KMS-11 (cell line): ENCODE results near the gene SLIRP.
"Not testable (repeated sequence)": the region's sequence is repeated elsewhere in the genome, so short reads cannot be mapped to it uniquely, and the experiment has no call there.

Source experiments
- H2AFZ ChIP-seq: fragments of 200-600 bp; sonication (generic); 2 replicates; pipeline ENCODE4 v1.6.1; 2016; ENCODE audit warnings: antibody characterized with exemption, mixed run types, low read depth
- H3K27ac ChIP-seq: fragments of 200-600 bp; sonication (generic); 2 replicates; pipeline ENCODE4 v1.6.1; 2016; ENCODE audit warnings: mild to moderate bottlenecking, mixed run types
- H3K27me3 ChIP-seq: fragments of 200-600 bp; sonication (generic); 2 replicates; pipeline ENCODE4 v1.6.1; 2017; ENCODE audit warnings: mild to moderate bottlenecking, low read depth, mixed run types, moderate library complexity; ENCODE audit not compliant: insufficient read depth
- H3K36me3 ChIP-seq: fragments of 200-600 bp; sonication (generic); 2 replicates; pipeline ENCODE4 v1.6.1; 2017; ENCODE audit warnings: mild to moderate bottlenecking, mixed run types; ENCODE audit not compliant: insufficient read depth
- H3K4me1 ChIP-seq: fragments of 200-600 bp; sonication (generic); 2 replicates; pipeline ENCODE4 v1.6.1; 2016; ENCODE audit warnings: mild to moderate bottlenecking, low read depth, mixed run types; ENCODE audit not compliant: poor library complexity, severe bottlenecking
- H3K4me2 ChIP-seq: fragments of 200-600 bp; sonication (generic); 2 replicates; pipeline ENCODE4 v1.7.0; 2016; ENCODE audit warnings: mild to moderate bottlenecking, mixed run types
- H3K4me3 ChIP-seq: fragments of 200-600 bp; sonication (generic); IDR thresholded peaks from 2 replicates; pipeline ENCODE4 v1.6.1; 2017; ENCODE audit warnings: low read depth, low read length, mixed read lengths; ENCODE audit not compliant: insufficient read depth
- H3K79me2 ChIP-seq: fragments of 200-600 bp; sonication (generic); 2 replicates; pipeline ENCODE4 v1.6.1; 2016; ENCODE audit warnings: low read depth, mixed run types; ENCODE audit not compliant: insufficient read depth
- H3K9ac ChIP-seq: fragments of 200-600 bp; sonication (generic); 2 replicates; pipeline ENCODE4 v1.6.1; 2016; ENCODE audit warnings: mild to moderate bottlenecking, mixed run types
- H4K20me1 ChIP-seq: fragments of 200-600 bp; sonication (generic); 2 replicates; pipeline ENCODE4 v1.6.1; 2016; ENCODE audit warnings: mild to moderate bottlenecking, mixed run types; ENCODE audit not compliant: insufficient read depth
- TF ChIP-seq, protein P1 (sequence below): fragments of 200-600 bp; sonication (generic); conservative IDR thresholded peaks from 2 replicates; pipeline ENCODE4 v1.6.1; 2017; ENCODE audit warnings: low read depth, mild to moderate bottlenecking, antibody characterized with exemption, low read length, moderate library complexity, mixed read lengths

The SLIRP gene

DNA sequence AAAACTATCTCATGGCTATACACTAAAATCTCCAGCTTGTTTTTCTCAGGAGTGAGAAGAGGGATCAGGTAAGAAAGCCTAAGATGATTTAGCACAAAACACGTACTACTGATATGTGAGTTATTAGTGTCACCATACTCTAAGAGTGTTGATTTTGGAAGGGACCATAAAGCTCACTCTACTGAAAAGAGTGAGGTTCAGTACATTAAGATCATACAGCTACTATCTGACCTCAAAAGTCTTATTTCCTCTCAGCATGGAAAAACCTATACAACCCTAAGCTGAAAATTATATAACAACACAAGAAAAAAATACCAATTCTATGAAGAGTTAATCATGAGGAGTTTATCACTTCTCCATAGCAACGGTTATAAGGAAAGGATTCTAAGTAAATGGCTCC, 33.5 kb downstream of the SLIRP start:
- H3K4me1 ChIP-seq: no peaks in the 10 kb centered on the region
- H4K20me1 ChIP-seq: no peaks in the 10 kb centered on the region
- no peak overlapping the region for H3K9ac ChIP-seq
- no peak overlapping the region for H3K4me3 ChIP-seq
- H3K27ac ChIP-seq: no peak overlapping the region
- TF ChIP-seq, protein P1, sequence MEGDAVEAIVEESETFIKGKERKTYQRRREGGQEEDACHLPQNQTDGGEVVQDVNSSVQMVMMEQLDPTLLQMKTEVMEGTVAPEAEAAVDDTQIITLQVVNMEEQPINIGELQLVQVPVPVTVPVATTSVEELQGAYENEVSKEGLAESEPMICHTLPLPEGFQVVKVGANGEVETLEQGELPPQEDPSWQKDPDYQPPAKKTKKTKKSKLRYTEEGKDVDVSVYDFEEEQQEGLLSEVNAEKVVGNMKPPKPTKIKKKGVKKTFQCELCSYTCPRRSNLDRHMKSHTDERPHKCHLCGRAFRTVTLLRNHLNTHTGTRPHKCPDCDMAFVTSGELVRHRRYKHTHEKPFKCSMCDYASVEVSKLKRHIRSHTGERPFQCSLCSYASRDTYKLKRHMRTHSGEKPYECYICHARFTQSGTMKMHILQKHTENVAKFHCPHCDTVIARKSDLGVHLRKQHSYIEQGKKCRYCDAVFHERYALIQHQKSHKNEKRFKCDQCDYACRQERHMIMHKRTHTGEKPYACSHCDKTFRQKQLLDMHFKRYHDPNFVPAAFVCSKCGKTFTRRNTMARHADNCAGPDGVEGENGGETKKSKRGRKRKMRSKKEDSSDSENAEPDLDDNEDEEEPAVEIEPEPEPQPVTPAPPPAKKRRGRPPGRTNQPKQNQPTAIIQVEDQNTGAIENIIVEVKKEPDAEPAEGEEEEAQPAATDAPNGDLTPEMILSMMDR: no peak
- no peaks in the 10 kb centered on the region for H3K27me3 ChIP-seq
- H3K4me2 ChIP-seq: no peak overlapping the region
- H3K79me2 ChIP-seq: no peaks in the 10 kb centered on the region
- no peaks in the 10 kb centered on the region; the same call in 1 of the 2 replicates for H3K36me3 ChIP-seq
- H2AFZ ChIP-seq: no peak overlapping the region

DNA sequence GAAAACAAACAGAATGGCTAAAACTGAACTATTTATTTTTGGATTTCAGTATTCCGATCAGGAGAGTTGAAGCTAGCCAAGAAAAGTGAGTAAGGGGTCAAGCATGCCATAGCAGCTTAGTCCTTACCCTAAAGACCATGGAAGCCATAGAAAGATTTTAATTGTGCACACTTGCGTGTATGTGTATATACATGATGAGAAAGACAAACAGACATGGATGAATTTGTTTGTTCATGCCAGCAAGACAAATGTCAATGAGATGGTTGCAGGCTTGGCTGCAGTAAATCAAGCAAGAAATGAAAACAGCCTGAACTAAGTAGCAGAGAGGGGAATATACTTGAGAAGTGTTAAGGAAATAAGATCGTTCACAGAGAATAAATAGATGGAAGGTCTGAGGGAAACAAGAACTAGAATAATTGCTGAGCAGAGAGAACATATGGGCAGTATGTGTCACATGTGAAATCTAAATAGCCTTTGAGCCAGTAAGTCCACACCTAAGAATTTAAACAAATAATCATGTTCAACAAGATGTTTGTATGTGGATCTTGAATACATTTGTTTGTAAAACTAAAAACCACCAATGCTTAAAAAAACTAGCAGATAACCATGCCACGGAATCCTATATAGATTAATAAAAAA, 38.3 kb downstream of the SLIRP start:
- no peak overlapping the region for H3K27ac ChIP-seq
- no peak overlapping the region for H3K4me3 ChIP-seq
- no peaks in the 10 kb centered on the region for H3K27me3 ChIP-seq
- H3K36me3 ChIP-seq: 0 out of 2 replicates have a peak, but pooled peaks cover 3% of the 10 kb centered on the region
- no peak overlapping the region for H2AFZ ChIP-seq
- H3K4me2 ChIP-seq: no peak overlapping the region
- TF ChIP-seq, protein P1: no peak
- no peaks in the 10 kb centered on the region for H3K79me2 ChIP-seq
- H3K9ac ChIP-seq: no peak overlapping the region
- no peaks in the 10 kb centered on the region for H4K20me1 ChIP-seq
- no peaks in the 10 kb centered on the region for H3K4me1 ChIP-seq

DNA sequence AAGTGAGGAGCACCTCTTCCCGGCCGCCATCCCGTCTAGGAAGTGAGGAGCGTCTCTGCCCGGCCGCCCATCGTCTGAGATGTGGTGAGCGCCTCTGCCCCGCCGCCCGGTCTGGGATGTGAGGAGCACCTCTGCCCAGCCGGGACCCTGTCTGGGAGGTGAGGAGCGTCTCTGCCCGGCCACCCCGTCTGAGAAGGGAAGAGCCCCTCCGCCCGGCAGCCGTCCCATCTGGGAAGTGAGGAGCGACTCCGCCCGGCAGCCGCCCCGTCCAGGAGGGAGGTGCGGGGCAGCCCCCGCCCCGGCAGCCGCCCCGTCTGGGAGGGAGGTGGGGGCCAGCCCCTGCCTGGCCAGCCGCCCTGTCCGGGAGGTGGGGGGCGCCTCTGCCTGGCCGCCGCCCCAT, 39.5 kb downstream of the SLIRP start:
- not testable (repeated sequence) for H3K4me2 ChIP-seq, H3K4me3 ChIP-seq, H3K27ac ChIP-seq, H3K9ac ChIP-seq, H3K27me3 ChIP-seq, H3K4me1 ChIP-seq, H3K36me3 ChIP-seq, H3K79me2 ChIP-seq, H2AFZ ChIP-seq, H4K20me1 ChIP-seq

DNA sequence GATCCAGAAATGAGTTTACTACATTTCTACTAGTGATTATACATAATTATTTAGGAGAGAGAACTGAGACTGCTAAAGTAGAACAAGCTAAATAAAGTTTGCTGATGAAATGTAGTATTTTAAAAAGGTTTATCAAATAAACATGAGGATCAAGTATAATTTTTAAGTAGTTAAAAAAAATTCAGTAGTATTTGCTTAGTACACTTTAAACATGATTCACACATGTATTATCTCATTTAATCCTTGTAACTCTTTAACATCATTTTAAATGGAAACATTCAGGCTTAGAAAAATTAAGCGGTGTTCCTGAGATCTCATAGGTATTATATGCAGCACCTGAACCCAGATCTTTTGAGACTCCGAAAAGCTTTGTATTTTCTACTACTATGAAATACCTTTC, 44.4 kb downstream of the SLIRP start:
- H4K20me1 ChIP-seq: no peaks in the 10 kb centered on the region
- H2AFZ ChIP-seq: no peak overlapping the region
- H3K36me3 ChIP-seq: 0 out of 2 replicates have a peak, but pooled peaks cover 3% of the 10 kb centered on the region
- H3K4me2 ChIP-seq: no peak overlapping the region
- H3K4me3 ChIP-seq: no peak overlapping the region
- H3K27ac ChIP-seq: no peak overlapping the region
- peaks cover 19% of the 10 kb centered on the region; the same call in 1 of the 2 replicates for H3K79me2 ChIP-seq
- TF ChIP-seq, protein P1: no peak
- no peak overlapping the region for H3K9ac ChIP-seq
- H3K4me1 ChIP-seq: no peaks in the 10 kb centered on the region
- H3K27me3 ChIP-seq: no peaks in the 10 kb centered on the region

DNA sequence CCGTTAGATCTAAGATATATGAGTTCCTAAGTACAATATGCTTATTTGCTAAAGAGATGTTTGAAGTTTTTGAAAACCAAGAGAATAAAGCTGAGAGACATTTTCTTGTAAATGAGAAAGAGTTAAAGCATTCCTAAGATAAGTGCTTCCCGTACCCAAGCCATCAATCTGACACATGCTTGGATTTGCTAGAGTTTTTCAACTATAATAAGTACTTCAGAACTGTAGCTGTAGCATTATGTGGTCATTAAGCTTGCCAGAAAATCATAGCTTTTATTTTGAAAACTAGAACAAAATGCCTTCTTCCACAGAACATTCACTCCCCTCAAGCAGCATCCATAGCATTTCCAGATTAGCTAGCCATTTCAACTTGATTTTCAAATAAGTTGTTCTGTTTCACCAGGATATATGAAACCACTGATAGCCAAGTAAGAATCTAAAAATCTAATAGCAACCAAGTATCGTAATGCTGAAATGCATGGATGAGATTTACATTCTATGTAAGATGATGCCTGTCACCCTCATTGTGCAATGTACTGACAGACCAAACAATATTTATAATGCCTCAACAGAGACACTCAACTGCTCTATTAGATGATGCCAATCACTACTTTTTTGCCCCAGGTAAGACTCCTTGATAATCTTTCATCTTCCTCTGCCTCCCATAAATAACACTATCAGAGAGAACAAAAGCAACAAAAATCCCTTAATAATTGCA, 45.1 kb downstream of the SLIRP start:
- H3K4me2 ChIP-seq: no peak overlapping the region
- no peak overlapping the region for H3K4me3 ChIP-seq
- peaks cover 26% of the 10 kb centered on the region; the same call in 1 of the 2 replicates for H3K79me2 ChIP-seq
- H3K27ac ChIP-seq: no peak overlapping the region
- H3K27me3 ChIP-seq: no peaks in the 10 kb centered on the region
- no peaks in the 10 kb centered on the region for H4K20me1 ChIP-seq
- TF ChIP-seq, protein P1: no peak
- H3K9ac ChIP-seq: no peak overlapping the region
- H2AFZ ChIP-seq: no peak overlapping the region
- 0 out of 2 replicates have a peak, but pooled peaks cover 3% of the 10 kb centered on the region for H3K36me3 ChIP-seq
- no peaks in the 10 kb centered on the region for H3K4me1 ChIP-seq
